Activated CD4-positive, alpha-beta T cell treated with anti-CD3 and anti-CD28 coated beads, Interleukin-2, amount 50 U/mL, for 16 hours (primary cell): Measurements from ENCODE around the gene KIF5A.
"Not testable (repeated sequence)": the region's sequence is repeated elsewhere in the genome, so short reads cannot be mapped to it uniquely, and the experiment has no call there.

Source experiments
- DNase-seq: peaks from one replicate; pipeline ENCODE4 v3.0.0-alpha.2; 2020

Gene KIF5A

DNA sequence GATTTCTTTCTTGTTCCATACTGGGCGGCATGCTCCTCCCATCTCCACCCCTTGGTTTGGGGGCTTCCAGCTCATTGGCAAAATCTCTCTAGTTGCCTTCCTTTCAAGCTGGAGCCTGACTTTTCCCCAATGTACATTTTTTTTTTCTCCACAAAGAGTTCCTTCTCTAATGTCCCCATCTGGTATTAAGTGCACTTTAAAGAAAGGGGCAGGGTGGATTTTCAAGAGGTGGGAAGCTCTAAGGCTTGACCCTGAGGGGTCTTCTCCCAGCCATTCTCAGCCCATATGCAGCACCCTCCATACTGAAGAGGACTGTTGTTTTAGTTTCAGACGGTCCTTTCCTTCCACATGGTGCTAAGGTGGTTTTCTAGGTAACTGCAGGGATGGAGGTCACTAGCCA is 35.3 kb downstream of the KIF5A start:
- no peak for DNase-seq

DNA sequence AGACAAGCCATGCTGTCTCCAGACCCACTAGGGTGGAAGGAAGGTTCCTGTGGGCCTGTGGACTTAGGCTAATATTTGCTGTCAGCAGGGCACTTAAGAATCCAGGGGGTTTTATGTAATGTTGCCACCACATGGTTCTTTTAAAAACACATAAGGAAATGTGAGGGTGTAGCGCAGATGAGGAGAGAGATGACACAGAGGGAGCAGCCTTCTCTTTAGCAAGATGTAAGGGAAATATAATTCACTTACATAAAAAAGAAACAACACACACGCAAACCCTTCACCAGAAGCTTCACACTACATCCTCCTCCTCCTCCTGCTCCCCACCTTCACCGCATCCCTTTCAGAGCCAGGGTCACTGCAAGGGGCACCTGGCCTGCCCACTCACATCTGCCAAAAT is 36.3 kb downstream of the KIF5A start:
- DNase-seq: no peak

DNA sequence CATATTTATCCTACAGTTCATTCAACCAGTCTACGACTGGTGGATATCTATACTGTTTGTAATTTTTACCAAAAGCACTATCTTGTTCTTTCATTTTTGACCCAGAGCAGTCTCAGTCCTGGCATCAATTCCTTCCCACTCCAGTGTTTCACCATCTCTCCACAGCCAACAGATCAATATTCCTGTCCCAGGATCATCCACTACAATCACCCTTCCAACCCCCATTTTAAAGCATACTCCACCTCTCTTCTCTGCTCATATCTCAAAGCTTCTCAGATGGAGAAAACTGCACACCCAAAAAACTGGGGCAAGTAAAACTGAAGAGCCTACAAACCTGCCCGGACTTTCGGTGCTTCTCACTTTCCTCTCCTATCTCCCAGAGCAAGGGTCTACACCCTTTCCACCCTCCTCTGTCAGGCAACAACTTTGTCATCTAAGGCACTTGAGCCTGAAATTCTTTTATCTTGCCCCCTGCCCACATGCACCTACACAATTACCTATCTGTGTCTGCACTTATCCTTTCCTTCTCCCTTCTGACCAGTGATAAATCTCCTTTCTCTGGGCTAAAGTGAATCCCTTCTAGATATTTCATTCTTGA is 37.1 kb downstream of the KIF5A start:
- DNase-seq: no peak

DNA sequence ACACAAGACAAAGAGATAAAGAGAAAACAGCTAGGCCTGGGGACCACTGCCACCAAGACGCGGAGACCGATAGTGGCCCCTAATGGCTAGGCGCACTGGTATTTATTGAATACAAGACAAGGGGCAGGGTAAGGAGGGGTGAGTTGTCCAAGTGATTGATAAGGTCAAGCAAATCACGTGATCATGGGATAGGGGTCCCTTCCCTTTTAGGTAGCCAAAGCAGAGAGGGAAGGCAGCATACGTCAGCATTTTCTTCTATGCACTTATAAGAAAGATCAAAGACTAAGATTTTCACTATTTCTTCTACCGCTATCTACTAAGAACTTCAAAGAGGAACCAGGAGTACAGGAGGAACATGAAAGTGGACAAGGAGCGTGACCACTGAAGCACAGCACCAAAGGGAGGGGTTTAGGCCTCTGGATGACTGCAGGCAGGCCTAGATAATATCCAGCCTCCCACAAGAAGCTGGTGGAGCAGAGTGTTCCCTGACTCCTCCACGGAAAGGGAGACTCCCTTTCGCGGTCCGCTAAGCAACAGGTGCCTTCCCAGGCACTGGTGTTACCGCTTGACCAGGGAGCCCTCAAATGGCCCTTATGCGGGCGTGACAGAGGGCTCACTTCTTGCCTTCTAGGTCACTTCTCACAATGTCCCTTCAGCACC is 39.2 kb downstream of the KIF5A start:
- DNase-seq: not testable (repeated sequence)

DNA sequence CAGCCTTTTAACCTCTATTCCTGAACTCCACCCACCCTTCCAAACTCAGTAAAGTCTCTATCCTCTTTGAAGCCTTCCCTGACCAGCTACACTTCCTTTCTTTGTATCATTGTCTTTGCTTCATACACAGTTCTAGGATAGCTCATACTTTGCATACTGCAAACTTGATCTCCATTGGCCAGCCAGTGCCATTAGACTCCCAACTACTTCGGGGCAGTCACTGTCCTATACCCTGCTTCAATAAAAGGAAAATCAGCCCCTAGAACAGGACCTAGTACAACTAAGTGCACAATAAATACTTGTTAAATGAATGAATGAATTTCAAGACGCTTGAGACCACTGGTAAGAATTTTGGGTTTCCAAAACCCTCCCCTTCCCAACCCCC is 40.6 kb downstream of the KIF5A start:
- no peak for DNase-seq

DNA sequence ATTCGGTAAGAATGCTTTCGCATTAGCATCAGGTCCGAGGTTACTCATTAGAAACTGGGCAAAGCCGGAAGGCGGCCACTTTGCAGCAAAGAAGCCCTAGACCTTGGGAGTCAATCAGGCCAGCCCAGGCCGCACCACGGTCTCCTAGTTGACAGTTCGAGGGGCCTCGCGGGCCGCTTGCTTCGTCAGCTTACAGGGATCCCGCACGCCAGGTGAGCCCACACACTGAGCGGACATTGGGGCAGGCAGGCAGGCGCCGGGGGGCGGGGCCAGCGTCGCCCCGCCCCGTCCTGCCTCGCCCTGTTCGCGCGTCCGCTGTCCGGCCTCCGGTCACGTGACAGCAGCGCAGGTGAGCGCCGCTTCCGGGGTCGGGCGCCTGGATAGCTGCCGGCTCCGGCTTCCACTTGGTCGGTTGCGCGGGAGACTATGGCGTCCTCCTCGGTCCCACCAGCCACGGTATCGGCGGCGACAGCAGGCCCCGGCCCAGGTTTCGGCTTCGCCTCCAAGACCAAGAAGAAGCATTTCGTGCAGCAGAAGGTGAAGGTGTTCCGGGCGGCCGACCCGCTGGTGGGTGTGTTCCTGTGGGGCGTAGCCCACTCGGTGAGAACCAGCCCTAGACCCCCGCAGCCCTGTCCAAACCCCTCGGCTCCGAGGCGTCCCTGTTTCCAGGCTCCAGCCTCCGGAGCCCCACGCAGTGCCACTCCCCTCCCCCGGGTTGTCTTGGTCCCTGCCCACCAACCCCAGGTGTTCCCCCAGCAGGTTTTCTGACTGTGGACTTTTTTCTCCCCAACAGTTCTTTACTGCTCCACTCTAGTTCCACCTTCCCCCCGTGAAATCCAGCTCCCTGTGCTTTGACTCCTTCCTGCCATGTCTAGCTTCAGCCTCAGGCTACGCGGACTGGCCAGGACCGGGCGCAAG is 41.3 kb downstream of the KIF5A start, which contains the start of gene PIP4K2C:
Gene PIP4K2C, plus strand, starts transcription at position 329 of the 918 bp plus-strand sequence. Its CDS starts 98 bp downstream, at position 427.
- peak; percentile 86 for DNase-seq

DNA sequence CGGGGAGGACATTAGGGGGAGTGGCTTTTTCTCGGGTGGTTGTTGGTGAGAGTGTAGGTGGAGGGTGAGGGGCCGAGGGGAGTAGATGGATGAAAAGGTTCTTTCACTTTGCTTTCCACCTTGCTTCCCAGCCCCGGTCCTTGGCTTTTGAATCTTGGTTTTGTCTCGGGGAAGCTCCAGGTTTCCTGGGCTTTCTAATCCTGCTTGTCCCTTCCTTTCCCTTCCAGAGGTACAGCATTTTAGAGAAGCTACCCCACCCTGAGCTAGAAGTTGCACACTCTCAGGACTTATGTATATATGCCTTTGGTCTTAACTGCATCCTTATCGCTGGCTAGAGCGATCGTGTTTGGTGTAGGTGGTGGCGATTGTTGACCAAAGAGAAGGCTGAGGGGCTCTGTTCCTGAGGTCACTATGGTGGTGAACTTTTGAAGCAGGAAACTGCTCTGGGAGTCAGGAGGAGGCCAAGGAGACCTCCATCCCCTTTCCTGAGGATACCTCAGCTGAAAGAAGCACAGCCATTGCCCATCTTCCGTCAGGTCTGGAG is 42.0 kb downstream of the KIF5A start:
- DNase-seq: no peak

DNA sequence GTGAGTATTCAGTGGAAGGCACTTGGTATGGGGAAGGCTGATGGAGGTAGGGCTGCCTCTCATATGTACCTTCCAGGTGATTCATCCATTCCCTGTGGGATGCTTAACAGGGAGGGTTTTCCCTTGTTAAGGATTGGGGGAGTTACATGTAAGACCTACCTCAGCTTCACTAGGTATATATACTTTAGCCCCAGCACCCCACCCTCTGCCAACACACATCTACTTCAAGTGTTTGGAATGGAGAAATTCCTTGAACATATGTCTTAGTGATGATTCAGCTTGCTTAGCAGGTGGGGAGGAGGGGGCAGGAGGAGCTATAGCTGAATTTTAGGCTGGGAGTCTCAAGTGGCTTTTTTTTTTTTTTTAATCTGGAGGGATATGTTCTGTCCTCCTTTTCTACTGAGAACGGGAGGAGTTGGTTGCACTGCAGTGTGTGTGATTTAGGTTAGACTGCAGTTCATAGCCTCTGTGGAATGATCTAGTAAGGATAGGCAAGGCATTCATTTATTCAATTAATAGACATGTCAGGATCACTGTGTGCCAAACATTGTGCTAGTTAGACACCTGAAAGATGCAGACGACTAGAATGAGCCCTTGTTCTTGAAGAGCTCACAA is 42.8 kb downstream of the KIF5A start:
- no peak for DNase-seq

DNA sequence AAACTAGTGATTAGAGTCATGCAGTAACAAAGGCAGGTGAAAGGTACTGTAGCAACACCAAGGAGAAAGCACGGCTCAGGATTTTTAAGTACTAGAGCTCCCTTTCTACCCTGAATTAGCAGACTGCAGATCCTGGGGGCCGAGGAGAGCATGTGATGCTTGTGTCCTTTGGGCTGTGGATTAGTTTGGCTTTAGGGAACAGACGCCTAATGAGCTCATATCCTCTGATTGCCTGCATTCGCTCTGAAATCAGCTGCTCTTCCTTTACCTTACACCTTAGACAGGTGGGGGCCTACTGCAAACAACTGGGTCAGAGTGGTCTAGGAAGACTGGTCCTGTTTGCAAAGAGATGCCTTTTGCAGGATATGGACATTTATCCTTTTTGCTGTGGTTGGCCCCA is 43.3 kb downstream of the KIF5A start:
- no peak for DNase-seq

DNA sequence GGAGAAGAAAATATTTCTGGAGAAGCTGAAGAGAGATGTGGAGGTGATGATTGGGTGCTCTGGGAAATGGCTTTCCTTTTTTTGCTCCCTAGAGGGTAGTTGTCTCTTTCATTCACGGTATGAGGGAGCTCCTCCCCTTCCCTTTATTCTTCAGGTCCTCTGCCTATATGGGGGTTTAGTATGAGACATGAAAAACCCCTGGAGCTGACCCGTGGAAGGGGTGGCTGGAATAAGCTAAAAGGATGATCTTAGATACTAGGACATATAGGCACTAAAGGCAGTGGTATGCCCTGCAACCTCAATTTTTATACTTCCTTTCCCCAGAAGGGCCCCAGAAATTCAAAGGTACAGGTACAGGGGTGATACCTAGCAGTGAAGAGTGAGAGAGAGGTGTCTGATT is 50.6 kb downstream of the KIF5A start:
- DNase-seq: no peak

DNA sequence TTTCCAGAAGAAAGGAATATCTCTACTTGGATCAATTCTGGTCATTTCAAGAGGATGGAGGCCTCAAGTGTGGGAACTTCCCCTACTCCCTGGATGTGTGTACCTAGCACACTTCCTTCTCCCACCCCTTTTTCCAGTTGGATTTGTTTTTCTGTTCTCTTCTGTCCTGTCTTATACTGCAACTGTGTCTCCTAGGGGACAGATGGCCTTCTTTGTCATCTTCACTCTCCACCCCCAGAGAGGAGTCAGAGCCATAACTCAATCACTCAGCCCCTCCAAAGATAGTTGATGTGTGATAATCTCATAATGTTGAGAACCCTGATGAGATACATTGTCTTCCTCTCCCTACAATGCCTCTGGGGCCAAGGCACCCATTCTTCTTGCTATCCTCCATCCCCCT is 52.7 kb downstream of the KIF5A start:
- DNase-seq: no peak

DNA sequence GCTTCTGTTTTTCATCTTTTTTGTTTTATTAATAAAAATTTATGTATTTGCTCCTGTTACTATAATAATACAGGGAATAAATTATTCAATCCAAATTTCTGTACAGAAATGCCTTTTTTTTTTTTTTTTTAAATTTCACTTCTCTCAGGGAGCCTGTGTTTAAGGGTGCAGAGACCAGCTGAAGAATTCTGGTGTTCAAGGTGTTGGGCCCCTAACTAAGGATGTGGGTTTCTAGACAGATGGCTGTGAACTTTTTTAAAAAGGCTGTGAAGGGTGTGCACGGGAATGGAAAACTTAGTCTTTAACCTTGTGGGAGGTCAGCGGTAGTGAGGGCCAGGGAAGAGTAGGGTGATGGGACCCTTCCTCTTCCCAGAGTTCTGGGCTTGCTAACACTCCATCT is 53.5 kb downstream of the KIF5A start:
- no peak for DNase-seq

DNA sequence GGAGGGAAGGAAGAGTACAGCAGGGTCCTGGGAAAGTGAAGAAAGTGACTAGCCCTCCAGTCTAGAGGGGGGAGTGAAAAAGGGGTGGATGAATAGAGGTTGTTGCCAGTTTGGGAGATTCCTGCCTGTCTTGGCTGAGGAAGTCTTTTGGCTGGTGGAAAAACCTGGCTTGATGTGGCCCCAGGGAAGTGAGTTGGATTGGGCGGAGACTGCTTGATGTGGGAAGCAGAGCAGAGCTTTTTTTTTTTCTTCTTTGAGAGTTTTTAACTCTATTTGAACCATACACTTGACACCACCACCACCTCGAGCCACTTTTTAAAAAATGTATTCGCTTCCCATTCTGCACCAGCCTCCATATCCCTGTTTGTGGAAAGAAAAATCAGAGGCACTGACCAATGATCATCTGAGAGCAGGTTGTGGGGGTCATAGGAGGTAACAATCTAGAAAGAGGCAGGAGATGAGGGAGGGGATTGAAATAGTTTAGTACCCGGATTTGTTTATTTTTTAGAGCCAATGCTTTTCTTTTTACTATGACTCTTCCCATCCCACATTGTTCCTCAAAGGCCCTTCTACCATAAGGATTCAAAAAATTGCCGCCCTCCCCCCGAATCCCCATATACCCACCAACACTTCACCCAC is 54.1 kb downstream of the KIF5A start:
- DNase-seq: no peak

DNA sequence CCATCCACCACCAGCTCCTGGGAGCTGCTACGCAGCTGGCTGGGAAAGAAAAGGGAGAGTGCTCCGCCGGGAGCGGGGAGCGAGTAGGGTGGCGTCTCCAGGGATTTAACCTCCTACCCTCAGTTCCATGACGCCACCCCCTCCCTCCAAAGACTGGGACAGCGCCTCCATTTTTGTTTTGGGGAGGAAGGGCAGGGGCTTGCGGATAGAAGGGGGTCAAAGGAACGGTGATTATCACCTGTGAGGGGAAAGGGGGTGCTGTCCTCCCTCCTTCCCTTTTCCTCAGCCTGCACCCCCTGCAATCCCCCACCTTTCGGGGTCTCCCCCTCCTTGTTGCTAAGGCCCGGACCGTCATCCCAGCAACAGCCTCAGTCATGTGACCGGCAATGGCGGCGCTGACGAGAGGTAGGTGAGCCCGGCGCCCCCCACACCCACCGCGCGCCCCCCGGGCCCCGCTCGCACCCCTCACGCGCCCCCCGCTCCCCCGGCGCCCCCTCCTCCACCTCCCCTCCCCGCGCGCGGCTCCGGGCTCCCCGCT is 54.7 kb downstream of the KIF5A start, which contains the start of gene DTX3:
Gene DTX3, plus strand, starts transcription at position 371 of the 538 bp plus-strand sequence. CDS start 1,694 bp downstream, outside the sequence.
- peak; percentile 33 for DNase-seq

DNA sequence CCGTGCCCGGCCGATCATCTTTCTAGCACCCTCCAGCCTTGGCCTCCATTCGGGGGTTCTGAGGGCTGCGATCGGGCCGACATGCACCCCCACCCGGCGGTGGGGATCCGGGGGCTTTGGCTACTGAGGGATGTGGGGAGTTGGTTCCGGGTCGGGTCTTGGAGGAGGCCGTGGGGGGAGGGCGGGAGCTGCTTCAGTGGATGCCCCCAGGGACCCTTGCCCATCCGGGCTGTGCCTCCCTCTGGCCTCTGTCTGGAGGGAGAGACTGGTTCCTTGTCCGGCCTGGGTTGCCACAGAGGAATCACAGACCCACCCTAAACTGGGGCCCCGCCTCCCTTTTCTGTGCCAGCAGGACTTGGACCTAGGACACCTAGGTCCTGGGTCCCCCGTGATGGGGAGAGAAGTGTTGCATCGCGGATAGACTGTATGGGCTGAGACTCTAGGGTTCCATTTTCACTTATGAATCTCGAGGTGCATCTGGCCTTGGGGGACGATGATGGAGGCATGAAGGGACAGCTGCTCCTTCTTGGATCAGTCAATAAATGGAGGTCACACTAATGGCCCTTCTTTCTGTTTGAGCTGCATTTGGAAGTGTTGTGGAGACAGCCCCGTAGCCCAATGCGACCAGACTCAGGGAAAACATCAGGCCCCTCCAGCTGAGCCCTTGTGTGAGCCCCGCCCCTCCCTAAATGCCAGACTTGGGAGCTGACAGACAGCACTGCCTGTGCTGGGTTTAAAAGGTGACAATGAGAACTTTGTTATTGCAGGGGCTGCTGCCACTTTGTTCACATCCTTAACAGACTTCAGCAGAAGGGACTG is 55.4 kb downstream of the KIF5A start:
- no peak for DNase-seq

DNA sequence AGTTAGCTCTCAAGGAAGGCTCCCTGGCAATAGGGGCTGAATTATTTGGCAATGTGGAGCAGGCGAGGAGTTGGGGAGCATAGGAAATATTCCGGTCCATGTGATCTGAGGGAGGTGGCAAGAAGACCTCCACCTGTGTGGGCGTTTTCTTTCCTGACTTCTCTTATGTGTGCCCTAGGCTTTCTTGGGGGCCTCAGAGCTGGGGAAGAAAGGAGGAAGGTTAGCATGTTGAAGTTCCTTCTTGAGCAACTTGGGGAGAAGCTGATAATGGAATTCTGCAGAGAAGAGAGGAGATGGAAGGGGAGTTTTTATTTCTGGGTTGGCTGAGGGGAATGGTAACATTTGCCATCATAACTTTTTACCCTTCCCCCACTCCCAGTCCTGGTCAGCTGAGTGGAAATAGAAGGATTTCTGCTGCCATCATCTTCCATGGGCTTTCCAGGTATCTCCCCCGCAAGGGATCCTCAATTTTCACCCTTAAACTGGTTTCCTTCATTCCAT is 56.0 kb downstream of the KIF5A start:
- no peak for DNase-seq

DNA sequence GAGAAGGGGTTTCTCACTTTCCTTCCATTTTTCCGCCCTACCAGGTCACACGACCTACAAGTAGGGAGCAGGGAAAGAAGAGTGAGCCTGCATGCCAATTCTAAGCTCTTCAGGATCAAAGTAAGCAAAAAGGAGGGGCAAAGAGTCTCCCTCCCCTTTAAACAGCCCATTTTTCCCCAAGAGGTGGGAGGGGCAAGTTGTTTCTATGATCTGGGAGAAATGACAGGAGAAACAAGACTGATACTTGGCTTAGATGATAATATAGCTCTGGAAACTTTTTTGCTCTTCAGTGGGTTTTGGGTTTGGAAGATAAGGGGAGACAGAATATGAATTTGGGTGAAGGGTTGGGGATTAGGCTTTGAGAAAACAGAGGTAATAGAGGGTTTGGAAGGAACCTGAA is 56.6 kb downstream of the KIF5A start:
- DNase-seq: no peak

DNA sequence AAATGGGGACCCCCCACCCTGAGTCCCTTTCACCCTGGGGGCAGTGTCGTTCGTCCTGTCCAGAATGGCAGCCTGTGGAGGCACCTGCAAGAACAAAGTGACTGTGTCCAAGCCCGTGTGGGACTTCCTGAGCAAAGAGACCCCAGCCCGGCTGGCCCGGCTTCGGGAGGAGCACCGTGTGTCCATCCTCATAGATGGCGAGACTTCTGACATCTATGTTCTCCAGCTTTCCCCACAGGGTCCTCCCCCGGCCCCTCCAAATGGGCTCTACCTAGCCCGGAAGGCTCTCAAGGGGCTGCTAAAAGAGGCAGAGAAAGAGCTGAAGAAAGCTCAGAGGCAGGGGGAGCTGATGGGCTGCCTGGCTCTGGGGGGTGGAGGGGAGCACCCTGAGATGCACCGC is 57.0 kb downstream of the KIF5A start:
- DNase-seq: no peak

DNA sequence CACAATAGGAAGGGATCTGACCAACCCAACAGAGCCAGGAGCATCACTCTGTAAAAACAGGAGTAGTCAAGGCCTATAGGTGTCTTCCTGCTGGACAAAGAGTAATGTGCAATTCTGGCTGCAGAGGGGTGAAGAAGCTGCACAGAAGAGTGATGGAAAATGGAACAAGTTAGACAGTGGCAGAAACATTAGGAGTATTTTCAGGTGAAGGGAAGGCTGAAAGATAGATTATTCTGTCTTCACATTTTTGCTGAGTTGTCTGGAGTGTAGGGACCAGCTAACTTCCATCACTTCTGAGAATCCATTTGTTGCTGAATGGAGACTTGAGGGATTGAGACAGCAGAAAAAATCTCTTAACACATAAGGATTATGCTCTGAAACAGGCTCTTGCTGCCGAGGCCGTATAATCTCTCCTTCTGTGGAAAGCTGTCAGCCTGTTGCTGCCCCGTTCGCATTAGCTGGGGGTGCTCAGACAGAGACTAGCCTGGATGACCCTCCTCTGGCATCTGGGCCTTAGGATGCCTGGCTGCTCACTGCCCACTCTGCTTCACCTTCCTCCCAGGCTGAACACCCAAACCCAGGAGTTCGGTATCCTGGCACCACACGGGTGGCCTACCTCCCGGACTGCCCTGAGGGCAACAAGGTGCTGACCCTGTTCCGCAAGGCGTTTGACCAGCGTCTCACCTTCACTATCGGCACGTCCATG is 58.3 kb downstream of the KIF5A start:
- no peak for DNase-seq

DNA sequence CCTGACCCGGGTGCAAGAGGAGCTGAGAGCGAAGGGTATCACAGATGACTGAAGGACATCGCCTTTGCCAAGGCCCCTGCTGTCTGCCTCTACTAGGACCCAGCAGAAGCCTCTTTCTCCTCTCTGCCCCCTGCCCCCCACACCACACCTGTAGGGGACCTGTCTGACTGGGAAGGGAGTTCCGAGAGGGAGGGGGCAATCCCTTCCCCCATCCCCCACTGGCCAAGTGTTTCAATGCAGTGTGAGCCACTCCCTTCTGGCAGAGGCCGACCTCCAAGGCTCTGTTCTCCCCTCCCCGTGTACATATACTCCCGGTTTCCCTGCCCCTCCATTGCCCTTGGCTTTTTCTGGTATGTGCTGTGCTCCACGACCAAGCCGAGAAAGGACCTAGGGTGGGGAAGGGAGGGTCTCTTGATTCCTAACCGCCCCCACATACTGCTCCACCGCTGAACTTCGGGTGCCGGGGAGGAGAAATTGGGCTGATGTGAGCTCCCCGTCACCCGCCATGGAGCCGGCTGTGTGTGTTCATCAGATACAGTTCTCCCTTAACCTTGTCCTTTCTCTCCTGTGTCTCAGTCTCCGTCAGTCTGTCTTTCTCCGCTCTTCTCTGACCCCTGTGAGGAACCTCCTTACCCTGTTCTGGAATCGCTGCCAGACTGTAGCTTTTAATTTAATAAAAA is 59.4 kb downstream of the KIF5A start:
- DNase-seq: no peak
